Activated naive CD8-positive, alpha-beta T cell treated with anti-CD3 and anti-CD28 coated beads, Interleukin-2, amount 50 U/mL, for 16 hours (primary cell): ENCODE data around the gene CDC34.
A peak's percentile ranks its signal among the peaks of the same experiment; 100 is the strongest.

Experiments used
- DNase-seq: peaks from one replicate; pipeline ENCODE4 v3.0.0-alpha.2; 2020; ENCODE audit warnings: low read depth, low spot score

The CDC34 gene

GRCh38 chr19:542173-542866, 10.8 kb downstream of the CDC34 start:
- no peak for DNase-seq

DNA sequence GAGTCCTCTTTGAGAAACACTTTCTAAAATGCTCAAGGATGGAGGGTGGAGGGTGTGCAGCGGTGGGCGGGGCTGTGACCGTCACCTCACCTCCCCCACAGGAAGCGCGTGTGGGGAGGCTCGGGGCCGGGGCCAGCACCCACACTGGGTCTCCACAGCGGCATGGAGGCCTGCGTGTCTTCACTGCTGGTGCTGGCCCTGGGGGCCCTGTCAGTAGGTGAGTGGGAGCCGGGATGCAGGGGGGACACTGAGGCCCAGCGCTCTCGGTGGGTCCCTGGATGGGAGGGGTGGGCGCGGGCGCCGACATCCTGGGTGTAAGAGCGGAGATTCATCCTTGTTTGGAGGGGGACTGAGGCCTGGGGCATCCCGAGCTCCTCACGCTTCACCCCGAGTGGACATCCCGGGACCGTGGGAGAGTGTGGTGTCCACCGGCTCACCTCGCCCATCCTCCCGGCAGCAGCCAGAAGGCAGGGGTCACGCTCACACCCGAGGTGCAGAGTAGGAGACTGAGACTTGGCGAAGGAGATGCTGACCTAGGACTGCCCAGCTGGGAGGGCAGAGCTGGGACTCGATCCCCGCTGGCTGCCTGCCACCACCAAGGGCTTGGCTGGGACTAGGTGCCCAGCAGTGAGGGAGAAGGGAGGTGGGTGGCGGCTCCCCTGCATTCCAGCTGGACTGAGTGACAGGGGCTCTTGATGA, 12.5 kb downstream of the CDC34 start, which contains the start of gene GZMM:
GZMM (plus strand) TSS at position 144 of the 699 bp plus-strand sequence; CDS start at position 163, 19 bp downstream.
- peak; percentile 57 for DNase-seq

DNA sequence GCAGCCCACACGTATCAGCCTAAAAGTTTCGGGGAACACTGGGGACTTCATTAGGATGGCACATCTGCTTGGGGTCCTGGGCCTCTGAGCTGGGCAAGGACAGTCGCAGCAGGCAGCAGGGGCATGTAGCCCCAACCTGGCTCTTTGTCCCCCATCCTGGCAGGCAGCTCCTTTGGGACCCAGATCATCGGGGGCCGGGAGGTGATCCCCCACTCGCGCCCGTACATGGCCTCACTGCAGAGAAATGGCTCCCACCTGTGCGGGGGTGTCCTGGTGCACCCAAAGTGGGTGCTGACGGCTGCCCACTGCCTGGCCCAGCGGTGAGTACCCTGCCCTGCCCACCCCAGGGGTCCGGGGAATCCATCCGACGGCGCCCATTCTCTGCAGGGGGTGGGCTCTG, 15.6 kb downstream of the CDC34 start:
- no peak for DNase-seq

DNA sequence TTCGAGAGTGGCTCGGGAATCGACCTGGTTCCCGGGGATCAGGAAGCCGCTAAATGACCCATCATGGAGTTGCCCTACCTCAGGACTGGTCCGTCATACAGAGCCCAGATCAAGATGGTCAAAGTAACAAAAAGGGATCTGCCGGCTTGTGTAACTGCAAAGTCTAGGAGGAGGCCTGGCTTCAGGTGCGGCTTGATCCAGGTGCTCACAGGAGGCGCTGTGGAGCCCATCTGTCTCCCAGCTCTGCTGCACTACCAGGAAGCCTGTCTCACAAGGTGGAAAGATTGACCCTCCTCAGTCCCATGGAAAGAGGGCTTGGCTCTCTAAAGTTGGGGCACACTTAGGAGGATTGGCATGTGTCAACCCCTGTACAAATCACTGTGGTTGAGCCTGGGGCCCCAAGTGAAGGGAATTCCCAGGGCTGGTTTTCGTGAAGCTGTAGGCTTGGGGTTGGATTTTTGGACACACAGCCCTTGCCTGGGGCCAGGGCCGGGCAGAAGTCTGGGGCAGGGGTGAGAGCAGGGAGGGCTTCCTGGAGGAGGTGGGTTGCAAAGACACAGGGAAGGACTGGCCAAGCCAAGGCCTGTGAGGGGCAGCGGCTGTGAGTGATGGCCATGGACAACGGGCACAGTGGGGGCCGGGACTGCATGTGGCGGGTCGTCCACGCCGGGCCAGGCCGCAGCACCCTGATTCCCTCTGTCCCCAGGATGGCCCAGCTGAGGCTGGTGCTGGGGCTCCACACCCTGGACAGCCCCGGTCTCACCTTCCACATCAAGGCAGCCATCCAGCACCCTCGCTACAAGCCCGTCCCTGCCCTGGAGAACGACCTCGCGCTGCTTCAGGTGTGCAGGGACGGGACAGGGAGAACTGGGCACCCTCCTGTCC, 16.5 kb downstream of the CDC34 start:
- DNase-seq: no peak

DNA sequence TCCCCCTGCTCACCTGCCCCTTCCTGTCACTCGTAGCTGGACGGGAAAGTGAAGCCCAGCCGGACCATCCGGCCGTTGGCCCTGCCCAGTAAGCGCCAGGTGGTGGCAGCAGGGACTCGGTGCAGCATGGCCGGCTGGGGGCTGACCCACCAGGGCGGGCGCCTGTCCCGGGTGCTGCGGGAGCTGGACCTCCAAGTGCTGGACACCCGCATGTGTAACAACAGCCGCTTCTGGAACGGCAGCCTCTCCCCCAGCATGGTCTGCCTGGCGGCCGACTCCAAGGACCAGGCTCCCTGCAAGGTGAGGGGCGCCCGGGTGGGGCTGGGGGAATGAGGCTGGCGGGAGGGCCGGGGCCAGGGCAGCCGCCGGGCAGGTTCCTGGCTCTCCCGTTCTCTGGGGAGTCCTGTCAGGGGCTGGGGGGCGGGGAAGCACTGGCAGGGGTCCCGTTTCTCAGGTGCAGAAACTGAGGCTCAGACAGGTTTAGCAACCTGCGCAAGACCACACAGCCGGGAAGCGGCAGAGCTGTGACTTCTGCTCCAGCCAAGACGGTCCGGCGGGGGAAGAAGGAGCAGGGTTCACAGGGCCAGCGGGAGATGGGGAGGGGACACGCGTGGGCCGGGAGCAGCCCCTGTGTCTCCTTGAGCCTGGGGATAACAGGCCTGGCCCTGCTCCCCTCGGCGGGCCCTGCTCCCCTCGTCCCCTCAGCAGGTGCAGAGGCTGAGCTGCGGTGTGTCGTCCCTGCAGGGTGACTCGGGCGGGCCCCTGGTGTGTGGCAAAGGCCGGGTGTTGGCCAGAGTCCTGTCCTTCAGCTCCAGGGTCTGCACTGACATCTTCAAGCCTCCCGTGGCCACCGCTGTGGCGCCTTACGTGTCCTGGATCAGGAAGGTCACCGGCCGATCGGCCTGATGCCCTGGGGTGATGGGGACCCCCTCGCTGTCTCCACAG, 17.6 kb downstream of the CDC34 start:
- no peak for DNase-seq

GRCh38 chr19:554817-555216, 23.3 kb downstream of the CDC34 start:
- no peak for DNase-seq

DNA sequence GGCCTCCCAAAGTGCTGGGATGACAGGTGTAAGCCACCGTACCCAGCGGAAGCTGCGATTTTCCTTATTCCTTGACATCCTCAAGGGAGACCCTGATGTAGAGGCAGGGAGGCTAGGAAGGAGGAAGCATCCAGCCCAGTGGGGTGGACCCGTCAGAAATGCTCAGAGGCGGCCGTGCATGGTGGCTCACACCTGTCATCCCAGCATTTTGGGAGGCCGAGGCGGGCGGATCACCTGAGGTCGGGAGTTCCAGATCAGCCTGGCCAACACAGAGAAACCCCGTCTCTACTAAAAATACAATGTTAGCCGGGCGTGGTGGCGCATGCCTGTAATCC, 23.9 kb downstream of the CDC34 start:
- no peak for DNase-seq

DNA sequence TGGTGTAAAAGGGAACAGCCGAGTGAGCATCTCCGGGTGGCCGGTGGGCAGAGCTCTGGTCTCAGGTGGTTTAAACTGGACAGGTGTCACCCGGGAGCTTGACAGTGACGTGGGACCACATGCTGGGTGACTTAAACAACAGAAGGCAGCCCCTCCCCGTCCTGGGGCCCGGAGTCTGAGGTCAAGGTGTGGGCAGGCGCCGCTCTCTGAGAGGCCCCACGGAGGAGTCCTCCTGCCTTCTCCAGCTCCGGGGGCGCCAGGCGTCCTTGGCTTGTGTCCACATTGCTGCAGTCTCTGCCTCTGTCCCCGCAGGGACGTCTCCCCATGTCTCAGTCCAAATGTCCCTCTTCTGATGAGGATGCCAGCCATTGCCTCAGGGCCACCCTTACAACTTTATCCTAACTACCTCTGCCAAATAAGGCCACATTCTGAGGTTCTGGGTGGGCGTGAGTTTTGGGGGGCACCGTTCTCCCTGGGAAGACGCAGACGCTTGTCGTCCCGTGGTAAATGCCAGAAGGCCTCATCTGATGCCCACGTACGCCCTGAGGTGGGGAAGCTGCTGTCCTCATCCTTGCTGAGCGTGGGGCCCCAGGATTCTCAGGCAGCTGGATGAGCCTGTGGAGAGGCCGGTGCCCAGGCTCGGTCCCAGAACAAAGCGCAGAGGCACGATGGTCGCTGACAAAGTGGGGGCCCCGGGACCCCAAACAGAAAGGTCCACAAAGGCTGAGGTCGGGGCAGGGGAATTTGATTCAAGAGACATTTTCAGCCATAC, 25.2 kb downstream of the CDC34 start:
- no peak for DNase-seq

- DNase-seq: no peak
Measured at GRCh38 chr19:558770-559439, 27.3 kb downstream of the CDC34 start.

GRCh38 chr19:560121-560520, 28.6 kb downstream of the CDC34 start:
- DNase-seq: no peak

GRCh38 chr19:566403-566802, 34.8 kb downstream of the CDC34 start:
- DNase-seq: no peak

GRCh38 chr19:566844-567243, 35.3 kb downstream of the CDC34 start:
- DNase-seq: no peak

GRCh38 chr19:567296-567900, 35.8 kb downstream of the CDC34 start:
- DNase-seq: no peak

GRCh38 chr19:570251-570686, 38.7 kb downstream of the CDC34 start:
- no peak for DNase-seq

- DNase-seq: no peak
Measured at GRCh38 chr19:570937-571565, 39.5 kb downstream of the CDC34 start.

DNA sequence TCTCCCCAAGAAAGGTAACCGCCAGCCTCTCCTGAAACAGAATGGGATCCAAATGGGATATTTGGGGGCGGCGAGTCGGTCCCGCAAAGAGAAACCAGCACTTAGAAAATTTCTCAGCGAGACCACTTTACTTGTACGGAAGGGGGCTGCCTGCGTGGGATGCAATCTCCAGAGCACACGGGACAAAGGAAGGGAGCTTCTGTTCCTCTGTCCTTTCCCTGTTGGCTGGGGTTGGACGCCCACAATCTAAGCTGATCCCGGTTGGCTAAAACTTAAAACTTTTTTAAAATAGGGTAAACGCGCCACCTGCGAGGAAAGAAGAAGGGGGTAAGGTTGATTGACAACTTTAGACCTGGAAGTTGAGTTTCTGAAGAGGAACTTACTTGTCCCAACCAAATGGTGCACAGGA, 40.0 kb downstream of the CDC34 start:
- DNase-seq: no peak

GRCh38 chr19:572140-572742, 40.7 kb downstream of the CDC34 start, which contains the start of gene BSG:
Gene BSG (plus strand): TSS chr19:572596. CDS start chr19:572635, 39 bp downstream.
- peak; percentile 95 for DNase-seq

DNA sequence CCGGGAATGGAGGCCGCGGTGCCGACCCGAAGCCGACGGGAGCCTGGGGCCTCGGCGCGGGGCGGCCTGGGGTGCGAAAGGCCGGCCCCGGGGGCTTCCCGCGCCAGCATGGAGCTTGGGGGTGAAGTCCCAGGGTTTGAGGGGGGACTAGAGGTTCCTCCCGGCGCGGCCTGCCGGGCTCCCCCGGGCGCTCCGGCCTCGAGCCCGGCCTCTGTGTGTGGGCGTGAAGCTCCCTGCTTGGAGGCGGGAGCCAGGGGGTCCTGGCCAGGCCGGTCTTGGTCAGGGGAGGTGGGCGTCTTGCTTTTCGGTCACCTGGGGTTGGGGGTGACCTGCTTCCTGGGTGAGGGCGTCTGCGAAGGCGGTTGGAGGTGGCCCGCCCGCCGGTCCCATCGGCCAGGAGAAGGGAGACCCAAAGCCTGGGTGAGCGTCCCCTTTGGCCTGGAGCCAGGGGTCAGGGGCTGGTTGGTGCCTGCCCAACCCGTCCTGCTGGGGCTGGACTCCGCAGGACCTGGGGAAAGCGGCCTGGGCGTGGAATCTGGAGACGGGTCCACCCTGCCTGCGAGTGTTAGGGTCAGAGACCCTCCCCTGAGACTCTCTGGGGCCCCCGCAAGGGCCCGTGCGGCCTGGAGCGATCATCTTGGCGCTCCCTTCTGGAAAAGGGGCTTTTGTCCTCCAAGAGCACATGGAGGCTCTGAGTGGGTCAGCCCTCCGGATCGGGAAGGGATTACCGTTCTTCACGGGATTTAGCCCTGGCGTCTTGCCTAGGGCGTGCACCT, 41.4 kb downstream of the CDC34 start:
- no peak for DNase-seq
